Measurements from ENCODE around the gene RABGEF1. TPM values are rescaled to one million over a fixed set of nuclear protein-coding genes. Genes with fewer than 3 reads are reported as not detected.
"Not testable (repeated sequence)": the region's sequence is repeated elsewhere in the genome, so short reads cannot be mapped to it uniquely, and the experiment has no call there.

RABGEF1 gene
- total and polyA plus RNA-seq, 2 experiments from 2014 or later, result 18.8 to 22.7 TPM

DNA sequence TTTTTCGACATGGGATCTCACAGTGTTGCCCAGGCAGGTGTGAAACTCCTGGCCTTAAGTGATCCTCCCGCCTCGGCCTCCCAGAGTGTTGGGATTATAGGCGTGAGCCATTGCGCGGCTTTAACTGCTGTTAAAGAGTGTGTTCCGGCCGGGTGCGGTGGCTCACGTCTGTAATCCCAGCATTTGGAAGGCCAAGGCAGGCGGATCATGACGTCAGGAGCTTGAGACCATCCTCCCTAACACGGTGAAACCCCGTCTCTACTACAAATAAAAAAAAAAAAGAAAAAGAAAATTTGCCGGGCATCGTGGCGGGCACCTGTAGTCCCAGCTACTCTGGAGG, 1.1 kb downstream of the RABGEF1 start:
- peak overlapping the region; percentile 84 for H3K4me3 ChIP-seq
- no peaks in the 10 kb centered on the region for H3K36me3 ChIP-seq
- H3K9me3 ChIP-seq (ENCODE audit: low read depth), result no peaks in the 10 kb centered on the region
- TF ChIP-seq, protein P1, sequence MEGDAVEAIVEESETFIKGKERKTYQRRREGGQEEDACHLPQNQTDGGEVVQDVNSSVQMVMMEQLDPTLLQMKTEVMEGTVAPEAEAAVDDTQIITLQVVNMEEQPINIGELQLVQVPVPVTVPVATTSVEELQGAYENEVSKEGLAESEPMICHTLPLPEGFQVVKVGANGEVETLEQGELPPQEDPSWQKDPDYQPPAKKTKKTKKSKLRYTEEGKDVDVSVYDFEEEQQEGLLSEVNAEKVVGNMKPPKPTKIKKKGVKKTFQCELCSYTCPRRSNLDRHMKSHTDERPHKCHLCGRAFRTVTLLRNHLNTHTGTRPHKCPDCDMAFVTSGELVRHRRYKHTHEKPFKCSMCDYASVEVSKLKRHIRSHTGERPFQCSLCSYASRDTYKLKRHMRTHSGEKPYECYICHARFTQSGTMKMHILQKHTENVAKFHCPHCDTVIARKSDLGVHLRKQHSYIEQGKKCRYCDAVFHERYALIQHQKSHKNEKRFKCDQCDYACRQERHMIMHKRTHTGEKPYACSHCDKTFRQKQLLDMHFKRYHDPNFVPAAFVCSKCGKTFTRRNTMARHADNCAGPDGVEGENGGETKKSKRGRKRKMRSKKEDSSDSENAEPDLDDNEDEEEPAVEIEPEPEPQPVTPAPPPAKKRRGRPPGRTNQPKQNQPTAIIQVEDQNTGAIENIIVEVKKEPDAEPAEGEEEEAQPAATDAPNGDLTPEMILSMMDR (IDR thresholded peaks at IDR 0.05; ENCODE audit: low read depth, low read length), result no peak
- peak in 1 of 2 donors; percentile 37 for DNase-seq (ENCODE audit: low read depth in 1 of 2, low spot score in 1 of 2)
- no peaks in the 10 kb centered on the region for H3K27me3 ChIP-seq
- H3K27ac ChIP-seq, result peak overlapping the region; percentile 95
- H3K4me1 ChIP-seq (ENCODE audit: low read depth), result no peaks in the 10 kb centered on the region

DNA sequence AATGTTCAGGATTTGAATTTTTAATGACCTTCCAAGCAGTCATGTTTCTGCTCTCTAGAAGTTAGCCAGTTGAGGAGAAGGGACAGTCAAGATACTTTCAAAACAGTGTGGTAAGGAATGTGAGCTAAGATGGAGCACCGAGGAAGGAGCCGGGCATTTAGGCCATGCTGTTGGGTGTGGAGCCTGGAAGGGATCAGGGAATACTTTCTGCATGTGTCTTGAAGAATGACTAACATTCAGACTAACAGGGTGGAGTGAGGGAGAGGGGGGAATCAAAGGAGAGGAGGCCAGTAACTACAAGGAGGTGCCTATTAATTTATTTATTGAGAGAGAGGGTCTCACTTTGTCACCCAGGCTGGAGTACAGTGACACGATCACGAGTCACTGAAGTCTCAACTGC, 1.8 kb downstream of the RABGEF1 start:
- H3K4me1 ChIP-seq (ENCODE audit: low read depth); H3K27ac ChIP-seq; H3K27me3 ChIP-seq; H3K36me3 ChIP-seq; H3K9me3 ChIP-seq (ENCODE audit: low read depth); H3K4me3 ChIP-seq: not testable (repeated sequence)
- DNase-seq (ENCODE audit: low read depth in 1 of 2, low spot score in 1 of 2), result peak in 1 of 2 donors; percentile 12

DNA sequence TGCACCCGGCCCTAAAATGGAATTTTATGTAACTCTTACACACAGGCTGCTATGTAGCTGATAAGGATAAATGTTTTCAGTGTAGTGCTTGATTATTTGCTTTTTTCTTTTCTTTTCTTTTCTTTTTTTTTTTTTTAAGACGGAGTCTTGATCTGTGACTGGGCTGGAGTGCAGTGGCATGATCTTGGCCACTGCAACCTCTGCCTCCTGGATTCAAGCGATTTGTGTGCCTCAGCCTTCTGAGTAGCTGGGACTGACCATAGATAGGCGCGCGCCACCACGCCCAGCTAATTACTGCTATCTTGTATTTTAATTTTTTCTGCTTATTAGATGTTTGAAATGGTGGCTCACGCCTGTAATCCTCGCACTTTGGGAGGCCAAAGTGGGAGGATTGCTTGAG, 3.4 kb downstream of the RABGEF1 start:
- TF ChIP-seq, protein P1 (IDR thresholded peaks at IDR 0.05; ENCODE audit: low read depth, low read length), result no peak
- peaks cover 14% of the 10 kb centered on the region for H3K4me1 ChIP-seq (ENCODE audit: low read depth)
- H3K9me3 ChIP-seq (ENCODE audit: low read depth), result no peaks in the 10 kb centered on the region
- no peaks in the 10 kb centered on the region for H3K27me3 ChIP-seq
- no peak for DNase-seq (ENCODE audit: low read depth in 1 of 2, low spot score in 1 of 2)
- no peak overlapping the region for H3K4me3 ChIP-seq
- H3K27ac ChIP-seq, result no peak overlapping the region
- no peaks in the 10 kb centered on the region for H3K36me3 ChIP-seq

DNA sequence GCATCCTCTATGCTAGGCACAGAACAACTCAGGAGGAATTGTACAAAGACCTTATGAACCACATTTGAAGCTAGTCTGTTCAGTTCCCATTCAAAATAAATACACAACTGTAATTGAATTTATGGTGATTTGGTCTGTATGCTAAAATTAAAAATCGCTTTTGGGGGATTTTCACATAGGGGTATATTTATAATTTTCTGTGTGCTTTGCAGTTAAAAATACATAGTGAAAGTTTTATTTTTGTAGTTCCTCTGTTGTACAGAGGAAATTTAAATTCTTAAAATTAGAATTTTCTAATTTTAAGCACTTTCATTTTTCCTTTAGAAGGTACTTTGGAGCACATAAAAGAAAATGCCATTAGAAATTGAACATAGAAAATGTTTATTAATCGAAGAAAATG, 6.9 kb downstream of the RABGEF1 start:
- H3K27ac ChIP-seq, result peak overlapping the region; percentile 55
- H3K4me1 ChIP-seq (ENCODE audit: low read depth), result peaks cover 15% of the 10 kb centered on the region
- H3K27me3 ChIP-seq, result no peaks in the 10 kb centered on the region
- TF ChIP-seq, protein P1 (IDR thresholded peaks at IDR 0.05; ENCODE audit: low read depth, low read length), result no peak
- no peaks in the 10 kb centered on the region for H3K9me3 ChIP-seq (ENCODE audit: low read depth)
- no peak overlapping the region for H3K4me3 ChIP-seq
- no peaks in the 10 kb centered on the region for H3K36me3 ChIP-seq
- no peak for DNase-seq (ENCODE audit: low read depth in 1 of 2, low spot score in 1 of 2)

DNA sequence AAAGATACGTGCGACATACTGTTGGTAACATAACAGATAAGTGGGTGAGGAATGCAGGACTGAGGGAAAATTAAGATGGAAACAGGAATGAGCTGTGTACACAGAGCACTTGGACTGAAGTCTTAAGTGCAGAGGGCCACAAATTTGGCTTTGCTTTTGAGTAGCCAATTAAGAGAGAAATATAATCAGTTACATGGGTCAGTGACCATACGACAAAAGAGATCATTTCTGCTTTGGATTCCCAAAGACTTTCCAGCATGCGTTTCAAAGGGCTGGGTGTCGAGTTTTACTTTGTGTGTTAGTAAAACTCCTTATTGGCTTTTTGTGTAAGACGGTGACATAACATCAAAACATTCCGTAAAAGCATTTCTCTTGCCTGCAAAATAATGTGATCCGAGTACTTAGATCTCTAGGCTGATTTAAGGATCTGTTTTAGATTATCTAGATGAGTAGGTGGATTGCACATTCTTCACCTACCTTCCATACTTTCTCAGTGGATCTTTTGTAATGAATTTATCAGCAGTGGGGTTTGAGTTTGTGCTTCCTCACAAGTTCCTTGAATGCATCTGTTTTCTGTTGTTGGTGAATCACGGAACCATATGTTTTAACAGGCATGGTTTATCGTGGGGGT, 7.5 kb downstream of the RABGEF1 start:
- Histone ChIP-seq H3K9me3 (ENCODE audit: low read depth) (no peaks in the 10 kb centered on the region), H3K27ac (peak overlapping the region; percentile 55), H3K4me1 (ENCODE audit: low read depth) (peaks cover 15% of the 10 kb centered on the region), H3K36me3 (no peaks in the 10 kb centered on the region), H3K27me3 (no peaks in the 10 kb centered on the region), H3K4me3 (no peak overlapping the region)
- TF ChIP-seq, protein P1 (IDR thresholded peaks at IDR 0.05; ENCODE audit: low read depth, low read length), result no peak
- peak; percentile 12 to 24 for DNase-seq (ENCODE audit: low read depth in 1 of 2, low spot score in 1 of 2)

DNA sequence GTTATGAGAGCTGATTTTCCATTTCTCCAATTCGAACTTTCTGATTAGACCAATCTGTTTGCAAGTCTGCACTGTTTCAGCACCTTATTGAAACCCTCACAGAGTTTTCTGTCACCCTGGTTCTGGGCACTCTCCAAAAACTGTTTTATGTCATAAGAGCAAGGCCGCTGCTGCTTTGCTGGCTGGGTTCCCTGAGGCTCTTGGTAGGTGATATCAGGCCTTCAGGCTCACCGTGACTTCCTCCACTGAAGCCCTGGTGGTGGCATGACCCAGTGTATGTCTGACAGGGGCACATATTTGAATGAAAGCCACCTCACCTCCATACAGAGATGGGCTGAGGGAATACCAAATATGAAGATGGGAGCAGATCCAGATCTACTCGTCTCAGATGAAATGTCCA, 8.3 kb downstream of the RABGEF1 start:
- peak overlapping the region; percentile 55 for H3K27ac ChIP-seq
- peaks cover 15% of the 10 kb centered on the region for H3K4me1 ChIP-seq (ENCODE audit: low read depth)
- no peaks in the 10 kb centered on the region for H3K27me3 ChIP-seq
- H3K9me3 ChIP-seq (ENCODE audit: low read depth), result no peaks in the 10 kb centered on the region
- TF ChIP-seq, protein P1 (IDR thresholded peaks at IDR 0.05; ENCODE audit: low read depth, low read length), result no peak
- peak in 1 of 2 donors; percentile 39 for DNase-seq (ENCODE audit: low read depth in 1 of 2, low spot score in 1 of 2)
- H3K36me3 ChIP-seq, result no peaks in the 10 kb centered on the region
- no peak overlapping the region for H3K4me3 ChIP-seq
